Activated T-helper 2 cell treated with anti-CD3 and anti-CD28 coated beads, Interferon-gamma antibody, Interleukin-2, Interleukin-4, amounts not matched to agents 10 μg/mL and 5 μg/mL and 100 μg/mL, durations not matched to agents 14 hours and 24 hours and 36 hours (primary cell): ENCODE results near the gene ART3. TPM values are rescaled to one million over a fixed set of nuclear protein-coding genes. Genes with fewer than 3 reads are reported as not detected.
"Not testable (repeated sequence)": the region's sequence is repeated elsewhere in the genome, so short reads cannot be mapped to it uniquely, and the experiment has no call there.

ENCODE experiments used
- DNase-seq: peaks from one replicate; pipeline ENCODE4 v3.0.0; 2021; ENCODE audit warnings: low spot score
- H3K27ac Mint-ChIP-seq: one replicate; pipeline ENCODE4 v1.8.0; 2021; ENCODE audit warnings: mixed read lengths
- H3K27me3 Mint-ChIP-seq: one replicate; pipeline ENCODE4 v1.8.0; 2021; ENCODE audit warnings: low read depth, mixed read lengths
- H3K36me3 Mint-ChIP-seq: one replicate; pipeline ENCODE4 v1.8.0; 2021; ENCODE audit warnings: low read depth, mixed read lengths
- H3K4me1 Mint-ChIP-seq: one replicate; pipeline ENCODE4 v1.8.0; 2021; ENCODE audit warnings: low read depth, mixed read lengths
- H3K4me3 Mint-ChIP-seq: one replicate; pipeline ENCODE4 v1.8.0; 2021; ENCODE audit warnings: low read depth, mild to moderate bottlenecking, moderate library complexity, mixed read lengths
- H3K9me3 Mint-ChIP-seq: one replicate; pipeline ENCODE4 v1.8.0; 2021; ENCODE audit warnings: mixed read lengths
- intact Hi-C: fragments of 100-400 bp; cut with micrococcal nuclease; formaldehyde crosslinking; loops from one replicate; pipeline ENCODE4 v1.15.1; 2023
- total RNA-seq: library from RNA; stranded (reverse); gene quantifications from 2 replicates; pipeline ENCODE4 v1.2.3, GENCODE V29; 2022

ART3 gene
- total RNA-seq: not detected in 2 replicates

DNA sequence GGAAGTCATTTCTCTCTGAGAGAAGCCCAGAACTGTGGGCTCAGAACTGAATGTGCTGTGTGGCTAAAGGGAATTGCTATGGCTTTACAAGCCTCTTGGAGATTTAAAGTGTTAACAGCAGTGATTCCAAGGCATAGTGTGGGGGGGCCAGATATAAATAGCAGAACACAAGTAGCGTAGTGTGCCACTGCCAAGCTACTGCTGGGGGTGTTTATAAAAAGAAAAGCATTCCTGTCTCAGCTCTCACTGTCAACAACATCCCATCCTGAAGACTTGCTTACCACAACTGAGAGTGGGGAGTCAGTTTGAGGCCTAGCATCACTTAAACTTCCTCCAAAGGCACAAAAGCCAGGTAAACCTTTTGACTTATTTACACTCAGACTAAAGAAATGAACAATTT, at the start of gene ART3:
ART3 (plus strand) TSS at position 242 of the 400 bp plus-strand sequence. CDS start 1,181 bp downstream, outside the sequence.
- Mint-ChIP-seq H3K9me3 (no peaks in the 10 kb centered on the region), H3K4me3 (no peak within 1 kb of the TSS), H3K36me3 (no peaks in the 10 kb centered on the region), H3K27ac (no peak within 1 kb of the TSS), H3K27me3 (peaks cover 8% of the 10 kb centered on the region), H3K4me1 (no peaks in the 10 kb centered on the region)
- DNase-seq: no peak
- intact Hi-C loops: no loop called here

DNA sequence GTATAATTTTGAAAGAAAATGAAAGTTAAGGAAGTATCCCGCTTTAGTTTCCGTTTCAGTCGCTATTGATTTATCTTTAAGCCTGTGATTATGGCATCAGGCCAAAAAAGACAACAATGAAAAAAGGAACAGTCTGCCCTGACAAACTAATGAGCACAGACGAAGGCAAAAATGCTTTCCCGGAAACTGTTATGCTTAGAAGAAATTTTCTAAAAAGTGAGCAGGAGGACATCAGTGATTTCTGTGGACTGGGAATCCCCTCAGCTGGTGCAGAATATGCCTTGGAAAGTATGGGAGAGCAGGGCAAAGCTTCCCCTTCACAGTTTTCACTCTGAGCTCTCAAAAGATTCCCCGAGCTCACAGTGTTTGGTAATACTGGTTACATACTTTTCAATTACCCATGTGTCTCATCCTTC, 46.2 kb upstream of the ART3 start:
- DNase-seq: no peak
- Mint-ChIP-seq H3K27ac (no peak overlapping the region), H3K36me3 (no peaks in the 10 kb centered on the region), H3K4me3 (no peak overlapping the region), H3K4me1 (peaks cover 28% of the 10 kb centered on the region), H3K9me3 (no peaks in the 10 kb centered on the region), H3K27me3 (peaks cover 8% of the 10 kb centered on the region)
- intact Hi-C loops: loop anchor here (10.0 kb wide), 2 partner anchors 276 to 1556 kb away; partner anchors contain the start of gene STBD1

GRCh38 chr4:76029300-76029699, 45.2 kb upstream of the ART3 start:
- intact Hi-C loops: loop anchor here (10.0 kb wide), 2 partner anchors 276 to 1556 kb away; partner anchors contain the start of gene STBD1
- no peak overlapping the region for H3K4me3 Mint-ChIP-seq
- no peak for DNase-seq
- no peak overlapping the region for H3K27ac Mint-ChIP-seq
- no peaks in the 10 kb centered on the region for H3K36me3 Mint-ChIP-seq
- peaks cover 22% of the 10 kb centered on the region for H3K4me1 Mint-ChIP-seq
- H3K27me3 Mint-ChIP-seq: peaks cover 10% of the 10 kb centered on the region
- H3K9me3 Mint-ChIP-seq: no peaks in the 10 kb centered on the region

DNA sequence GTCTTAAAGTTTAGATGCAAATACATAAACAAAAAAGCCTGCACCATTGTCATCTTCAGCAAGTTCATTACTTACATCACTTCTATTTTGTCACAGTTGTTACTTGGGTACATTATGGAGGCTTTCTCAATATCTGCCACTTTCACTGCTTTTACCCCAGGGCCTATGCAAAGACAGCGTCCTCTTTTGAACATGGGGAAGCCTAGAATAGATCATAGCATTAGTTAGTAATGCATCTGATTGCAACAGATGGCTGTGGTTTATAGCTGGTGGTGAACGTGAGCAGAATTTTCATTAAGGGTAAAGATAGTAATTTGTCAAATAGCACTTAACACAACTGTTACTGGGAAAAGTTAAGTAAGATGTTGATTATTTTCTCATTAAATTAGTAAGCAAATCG, 39.4 kb upstream of the ART3 start:
- H3K9me3 Mint-ChIP-seq: no peaks in the 10 kb centered on the region
- peaks cover 8% of the 10 kb centered on the region for H3K27me3 Mint-ChIP-seq
- intact Hi-C loops: no loop called here
- H3K36me3 Mint-ChIP-seq: no peaks in the 10 kb centered on the region
- no peak overlapping the region for H3K4me3 Mint-ChIP-seq
- DNase-seq: no peak
- H3K27ac Mint-ChIP-seq: no peak overlapping the region
- peaks cover 21% of the 10 kb centered on the region for H3K4me1 Mint-ChIP-seq

GRCh38 chr4:76035799-76036380, 38.6 kb upstream of the ART3 start, which contains the start of gene CXCL11:
Gene CXCL11, minus strand, starts transcription at chr4:76036070. Its CDS starts 83 bp downstream, at chr4:76035987.
- no peaks in the 10 kb centered on the region for H3K36me3 Mint-ChIP-seq
- H3K27me3 Mint-ChIP-seq: peaks cover 5% of the 10 kb centered on the region
- no peaks in the 10 kb centered on the region for H3K9me3 Mint-ChIP-seq
- no peak within 1 kb of the TSS for H3K4me3 Mint-ChIP-seq
- H3K27ac Mint-ChIP-seq: no peak within 1 kb of the TSS
- peaks cover 21% of the 10 kb centered on the region for H3K4me1 Mint-ChIP-seq
- intact Hi-C loops: no loop called here
- no peak for DNase-seq

- DNase-seq: no peak
- H3K27ac Mint-ChIP-seq: no peak overlapping the region
- no peaks in the 10 kb centered on the region for H3K9me3 Mint-ChIP-seq
- H3K36me3 Mint-ChIP-seq: no peaks in the 10 kb centered on the region
- no peak overlapping the region for H3K4me3 Mint-ChIP-seq
- intact Hi-C loops: no loop called here
- peaks cover 2% of the 10 kb centered on the region for H3K27me3 Mint-ChIP-seq
- H3K4me1 Mint-ChIP-seq: peaks cover 21% of the 10 kb centered on the region
These were observed 37.7 kb upstream of the ART3 start for GRCh38 chr4:76036855-76037254.

GRCh38 chr4:76042241-76042998, 32.1 kb upstream of the ART3 start:
- H3K36me3 Mint-ChIP-seq, H3K4me1 Mint-ChIP-seq, H3K4me3 Mint-ChIP-seq, H3K27me3 Mint-ChIP-seq, DNase-seq, H3K27ac Mint-ChIP-seq: not testable (repeated sequence)
- intact Hi-C loops: loop anchor here (1.0 to 2.0 kb wide), 2 partner anchors 16 to 20 kb away; partner anchors contain the start of gene CXCL10
- H3K9me3 Mint-ChIP-seq: peaks cover 12% of the 10 kb centered on the region

DNA sequence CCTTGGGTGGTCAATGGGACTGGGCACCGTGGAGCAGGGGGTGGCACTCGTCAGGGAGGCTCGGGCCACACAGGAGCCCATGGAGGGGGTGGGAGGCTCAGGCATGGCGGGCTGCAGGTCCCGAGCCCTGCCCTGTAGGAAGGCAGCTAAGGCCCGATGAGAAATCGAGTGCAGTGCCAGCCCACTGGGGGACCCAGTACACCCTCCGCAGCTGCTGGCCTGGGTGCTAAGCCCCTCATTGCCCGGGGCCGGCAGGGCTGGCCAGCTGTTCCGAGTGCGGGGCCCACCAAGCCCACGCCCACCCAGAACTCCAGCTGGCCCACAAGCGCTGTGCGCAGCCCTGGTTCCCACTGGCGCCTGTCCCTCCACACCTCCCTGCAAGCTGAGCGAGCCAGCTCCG, 31.2 kb upstream of the ART3 start:
- not testable (repeated sequence) for H3K27me3 Mint-ChIP-seq, H3K27ac Mint-ChIP-seq, DNase-seq, H3K4me3 Mint-ChIP-seq, H3K36me3 Mint-ChIP-seq, H3K4me1 Mint-ChIP-seq
- intact Hi-C loops: loop anchor here (2.0 kb wide), 1 partner anchor 21 kb away; the partner anchor contains the start of gene CXCL10
- H3K9me3 Mint-ChIP-seq: peaks cover 12% of the 10 kb centered on the region

DNA sequence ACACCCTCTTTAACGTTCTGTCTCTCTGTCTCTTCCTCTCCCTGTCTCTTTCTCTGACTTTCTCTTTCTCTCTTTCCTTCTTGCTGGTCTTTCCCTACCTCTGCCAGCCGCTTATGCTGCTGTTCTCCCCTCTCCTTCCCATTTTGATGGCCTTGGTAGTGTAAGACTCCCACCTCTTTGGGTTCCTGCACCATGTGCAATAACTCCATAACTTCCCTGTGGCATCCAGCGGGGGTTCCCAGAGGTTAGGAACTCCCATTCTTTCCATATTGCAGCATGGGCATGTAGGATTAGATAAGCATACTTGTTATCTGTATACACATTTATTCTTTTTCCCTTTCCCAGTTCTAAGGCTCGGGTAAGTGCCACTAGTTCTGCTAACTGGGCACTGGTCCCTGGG, 29.8 kb upstream of the ART3 start:
- intact Hi-C loops, H3K4me3 Mint-ChIP-seq, H3K4me1 Mint-ChIP-seq, H3K27ac Mint-ChIP-seq, H3K27me3 Mint-ChIP-seq, H3K36me3 Mint-ChIP-seq, DNase-seq: not testable (repeated sequence)
- peaks cover 12% of the 10 kb centered on the region for H3K9me3 Mint-ChIP-seq

- H3K36me3 Mint-ChIP-seq, DNase-seq, H3K27ac Mint-ChIP-seq, intact Hi-C loops, H3K9me3 Mint-ChIP-seq, H3K27me3 Mint-ChIP-seq, H3K4me3 Mint-ChIP-seq, H3K4me1 Mint-ChIP-seq: not testable (repeated sequence)
These were observed 24.6 kb upstream of the ART3 start for GRCh38 chr4:76049860-76050416.

DNA sequence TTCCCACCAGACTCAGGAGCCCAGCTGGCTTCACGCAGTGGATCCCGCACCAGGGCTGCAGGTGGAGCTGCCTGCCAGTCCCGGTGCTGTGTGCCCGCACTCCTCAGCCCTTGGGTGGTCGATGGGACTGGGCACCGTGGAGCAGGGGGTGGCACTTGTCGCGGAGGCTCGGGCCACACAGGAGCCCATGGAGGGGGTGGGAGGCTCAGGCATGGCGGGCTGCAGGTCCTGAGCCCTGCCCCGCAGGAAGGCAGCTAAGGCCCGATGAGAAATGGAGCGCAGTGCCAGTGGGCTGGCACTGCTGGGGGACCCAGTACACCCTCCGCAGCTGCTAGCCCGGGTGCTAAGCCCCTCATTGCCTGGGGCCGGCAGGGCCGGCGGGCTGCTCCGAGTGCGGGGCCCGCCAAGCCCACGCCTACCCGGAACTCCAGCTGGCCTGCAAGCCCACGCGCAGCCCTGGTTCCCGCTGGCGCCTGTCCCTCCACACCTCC, 23.9 kb upstream of the ART3 start:
- H3K27ac Mint-ChIP-seq, intact Hi-C loops, DNase-seq, H3K9me3 Mint-ChIP-seq, H3K36me3 Mint-ChIP-seq, H3K27me3 Mint-ChIP-seq, H3K4me3 Mint-ChIP-seq: not testable (repeated sequence)
- peaks cover 12% of the 10 kb centered on the region for H3K4me1 Mint-ChIP-seq

GRCh38 chr4:76053730-76054129, 20.8 kb upstream of the ART3 start:
- H3K27me3 Mint-ChIP-seq: no peaks in the 10 kb centered on the region
- intact Hi-C loops: no loop called here
- peaks cover 30% of the 10 kb centered on the region for H3K4me1 Mint-ChIP-seq
- H3K9me3 Mint-ChIP-seq: no peaks in the 10 kb centered on the region
- no peak for DNase-seq
- H3K36me3 Mint-ChIP-seq: no peaks in the 10 kb centered on the region
- no peak overlapping the region for H3K27ac Mint-ChIP-seq
- no peak overlapping the region for H3K4me3 Mint-ChIP-seq

DNA sequence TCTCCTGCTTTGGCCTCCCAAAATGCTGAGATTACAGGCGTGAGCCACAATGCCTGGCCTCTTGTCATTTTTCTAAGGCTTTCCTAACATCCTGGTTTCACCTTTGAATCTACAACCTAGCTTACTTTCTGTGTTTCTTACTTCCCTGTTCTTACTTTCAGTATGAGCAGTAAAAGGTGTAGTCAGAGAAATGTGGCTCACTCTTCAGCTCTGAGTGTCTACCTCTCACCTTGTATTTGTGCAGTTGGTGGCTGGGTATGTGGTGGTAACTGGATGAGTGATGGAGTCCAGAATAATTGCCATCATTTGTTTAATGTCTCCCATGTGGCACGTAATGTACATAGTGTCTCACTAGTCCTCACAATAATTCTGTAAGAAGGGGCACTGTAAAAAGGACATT, 19.5 kb upstream of the ART3 start:
- intact Hi-C loops: loop anchor here (5.0 kb wide), 1 partner anchor 247 kb away; no protein-coding TSS in a partner anchor
- DNase-seq: no peak
- Mint-ChIP-seq H3K9me3 (no peaks in the 10 kb centered on the region), H3K36me3 (no peaks in the 10 kb centered on the region), H3K4me3 (no peak overlapping the region), H3K27ac (no peak overlapping the region), H3K4me1 (peaks cover 40% of the 10 kb centered on the region), H3K27me3 (no peaks in the 10 kb centered on the region)
